Activated naive CD8-positive, alpha-beta T cell treated with anti-CD3 and anti-CD28 coated beads, Interleukin-2, amount 10 ng/mL, durations not matched to agents 7 days and 5 days (primary cell): ENCODE measurements around the gene TOR2A. TPM values are rescaled to one million over a fixed set of nuclear protein-coding genes. Genes with fewer than 3 reads are reported as not detected.

Experiments used
- ATAC-seq: fragments of 150-1000 bp; cut with Tn5 transposase; one replicate; pipeline ENCODE4 v1.10.0; 2021; ENCODE audit warnings: low read depth, moderate library complexity
- POLR2A ChIA-PET: fragments of 350-600 bp; sonication (Branson Sonifier 250); formaldehyde crosslinking; loops from one replicate; lab custom pipeline; 2021; ENCODE audit warnings: antibody characterized with exemption; lab: Charles Lee
- DNase-seq: peaks from one replicate; pipeline ENCODE4 v3.0.0; 2021
- H3K27ac Mint-ChIP-seq: one replicate; pipeline ENCODE4 v1.8.0; 2022; ENCODE audit warnings: mild to moderate bottlenecking, mixed read lengths
- H3K27me3 Mint-ChIP-seq: one replicate; pipeline ENCODE4 v1.8.0; 2022; ENCODE audit warnings: mild to moderate bottlenecking, moderate library complexity, mixed read lengths
- H3K36me3 Mint-ChIP-seq: one replicate; pipeline ENCODE4 v1.8.0; 2021; ENCODE audit warnings: mild to moderate bottlenecking, mixed read lengths
- H3K4me1 Mint-ChIP-seq: one replicate; pipeline ENCODE4 v1.8.0; 2021; ENCODE audit warnings: mixed read lengths
- H3K4me3 Mint-ChIP-seq: one replicate; pipeline ENCODE4 v1.8.0; 2022; ENCODE audit warnings: mild to moderate bottlenecking, moderate library complexity, mixed read lengths
- H3K9me3 Mint-ChIP-seq: one replicate; pipeline ENCODE4 v1.8.0; 2021; ENCODE audit warnings: mixed read lengths
- total RNA-seq, 2 experiments: library from RNA; stranded (reverse); gene quantifications; one replicate each; pipeline ENCODE4 v1.2.3, GENCODE V29; 2021

TOR2A gene
- total RNA-seq, 2 experiments from 2014 or later: 21.7 to 24.4 TPM

- ATAC-seq (no peak), DNase-seq (no peak)
- H3K27ac Mint-ChIP-seq: peak overlapping the region; percentile 40
- no peaks in the 10 kb centered on the region for H3K27me3 Mint-ChIP-seq
- H3K36me3 Mint-ChIP-seq: peaks cover 32% of the 10 kb centered on the region
- H3K4me1 Mint-ChIP-seq: peaks cover 44% of the 10 kb centered on the region
- H3K4me3 Mint-ChIP-seq: peak overlapping the region; percentile 35
- POLR2A ChIA-PET: no interaction called here
- no peaks in the 10 kb centered on the region for H3K9me3 Mint-ChIP-seq
These were observed 38.9 kb upstream of the TOR2A start for GRCh38 chr9:127773981-127774380.

- ATAC-seq: no peak
- H3K36me3 Mint-ChIP-seq: peaks cover 36% of the 10 kb centered on the region
- no peak overlapping the region for H3K4me3 Mint-ChIP-seq
- no peaks in the 10 kb centered on the region for H3K27me3 Mint-ChIP-seq
- no peak overlapping the region for H3K27ac Mint-ChIP-seq
- no peaks in the 10 kb centered on the region for H3K9me3 Mint-ChIP-seq
- H3K4me1 Mint-ChIP-seq: peaks cover 51% of the 10 kb centered on the region
- POLR2A ChIA-PET: no interaction called here
- no peak for DNase-seq
These were observed 38.2 kb upstream of the TOR2A start for GRCh38 chr9:127773272-127773671.

- no peak for ATAC-seq
- Mint-ChIP-seq H3K9me3 (no peaks in the 10 kb centered on the region), H3K4me1 (peaks cover 54% of the 10 kb centered on the region), H3K36me3 (peaks cover 36% of the 10 kb centered on the region), H3K27me3 (no peaks in the 10 kb centered on the region), H3K27ac (peak overlapping the region; percentile 25), H3K4me3 (no peak overlapping the region)
- POLR2A ChIA-PET: interaction anchor here (0.7 to 4.3 kb wide), 2 partner anchors 12 to 75 kb away, joined by 5 to 57 read pairs; partner anchors contain the start of gene CDK9
- DNase-seq: no peak
These were observed 37.5 kb upstream of the TOR2A start for GRCh38 chr9:127772603-127773002.

- peak overlapping the region; percentile 89 for H3K4me3 Mint-ChIP-seq
- peak overlapping the region; percentile 88 for H3K27ac Mint-ChIP-seq
- POLR2A ChIA-PET: interaction anchor here (0.7 to 4.3 kb wide), 16 partner anchors 7 to 320 kb away, joined by 3 to 57 read pairs (median 5); partner anchors contain the start of genes CDK9, LRSAM1, RPL12 and SH2D3C
- ATAC-seq (no peak), DNase-seq (no peak)
- peaks cover 61% of the 10 kb centered on the region for H3K4me1 Mint-ChIP-seq
- H3K9me3 Mint-ChIP-seq: no peaks in the 10 kb centered on the region
- H3K27me3 Mint-ChIP-seq: no peaks in the 10 kb centered on the region
- H3K36me3 Mint-ChIP-seq: peaks cover 41% of the 10 kb centered on the region
These were observed 36.6 kb upstream of the TOR2A start for GRCh38 chr9:127771570-127772189.

- H3K27me3 Mint-ChIP-seq: no peaks in the 10 kb centered on the region
- peaks cover 43% of the 10 kb centered on the region for H3K36me3 Mint-ChIP-seq
- H3K4me1 Mint-ChIP-seq: peaks cover 62% of the 10 kb centered on the region
- POLR2A ChIA-PET: interaction anchor here (0.6 to 4.3 kb wide), 14 partner anchors 8 to 320 kb away, joined by 3 to 57 read pairs (median 5); partner anchors contain the start of genes CDK9, LRSAM1, RPL12 and SH2D3C
- ATAC-seq: peak; percentile 91
- DNase-seq: peak; percentile 98
- no peaks in the 10 kb centered on the region for H3K9me3 Mint-ChIP-seq
- peak overlapping the region; percentile 88 for H3K27ac Mint-ChIP-seq
- peak overlapping the region; percentile 89 for H3K4me3 Mint-ChIP-seq
These were observed 35.9 kb upstream of the TOR2A start for GRCh38 chr9:127770905-127771569.

- H3K9me3 Mint-ChIP-seq: no peaks in the 10 kb centered on the region
- peaks cover 63% of the 10 kb centered on the region for H3K4me1 Mint-ChIP-seq
- H3K27ac Mint-ChIP-seq: peak overlapping the region; percentile 88
- ATAC-seq: no peak
- no peak for DNase-seq
- no peaks in the 10 kb centered on the region for H3K27me3 Mint-ChIP-seq
- peak overlapping the region; percentile 89 for H3K4me3 Mint-ChIP-seq
- H3K36me3 Mint-ChIP-seq: peaks cover 46% of the 10 kb centered on the region
- POLR2A ChIA-PET: interaction anchor here (0.6 to 4.3 kb wide), 15 partner anchors 8 to 319 kb away, joined by 3 to 57 read pairs (median 6); partner anchors contain the start of genes CDK9, LRSAM1, RPL12 and SH2D3C
These were observed 35.5 kb upstream of the TOR2A start for GRCh38 chr9:127770583-127770904.

GRCh38 chr9:127769929-127770582, 35.0 kb upstream of the TOR2A start:
- H3K27ac Mint-ChIP-seq: peak overlapping the region; percentile 88
- H3K4me3 Mint-ChIP-seq: peak overlapping the region; percentile 89
- DNase-seq (no peak), ATAC-seq (no peak)
- no peaks in the 10 kb centered on the region for H3K9me3 Mint-ChIP-seq
- H3K27me3 Mint-ChIP-seq: no peaks in the 10 kb centered on the region
- peaks cover 65% of the 10 kb centered on the region for H3K4me1 Mint-ChIP-seq
- POLR2A ChIA-PET: interaction anchor here (0.6 to 4.3 kb wide), 9 partner anchors 9 to 200 kb away, joined by 3 to 57 read pairs (median 11); partner anchors contain the start of genes CDK9 and SH2D3C
- H3K36me3 Mint-ChIP-seq: peaks cover 51% of the 10 kb centered on the region

GRCh38 chr9:127769101-127769500, 34.0 kb upstream of the TOR2A start:
- no peak for ATAC-seq
- Mint-ChIP-seq H3K4me3 (peak overlapping the region; percentile 76), H3K4me1 (peaks cover 64% of the 10 kb centered on the region), H3K36me3 (peaks cover 50% of the 10 kb centered on the region), H3K27ac (peak overlapping the region; percentile 82), H3K27me3 (no peaks in the 10 kb centered on the region), H3K9me3 (no peaks in the 10 kb centered on the region)
- POLR2A ChIA-PET: interaction anchor here (1.0 to 4.3 kb wide), 5 partner anchors 10 to 136 kb away, joined by 4 to 57 read pairs (median 19); partner anchors contain the start of genes CDK9 and SH2D3C
- no peak for DNase-seq

GRCh38 chr9:127768698-127769097, 33.6 kb upstream of the TOR2A start:
- POLR2A ChIA-PET: interaction anchor here (2.2 to 4.3 kb wide), 5 partner anchors 10 to 101 kb away, joined by 7 to 57 read pairs (median 19); partner anchors contain the start of genes CDK9 and SH2D3C
- Mint-ChIP-seq H3K36me3 (peaks cover 50% of the 10 kb centered on the region), H3K9me3 (no peaks in the 10 kb centered on the region), H3K27ac (peak overlapping the region; percentile 82), H3K27me3 (no peaks in the 10 kb centered on the region), H3K4me3 (peak overlapping the region; percentile 76), H3K4me1 (peaks cover 65% of the 10 kb centered on the region)
- DNase-seq (no peak), ATAC-seq (no peak)

GRCh38 chr9:127767909-127768331, 32.8 kb upstream of the TOR2A start:
- Mint-ChIP-seq H3K4me3 (peak overlapping the region; percentile 76), H3K4me1 (peaks cover 69% of the 10 kb centered on the region), H3K36me3 (peaks cover 52% of the 10 kb centered on the region), H3K27ac (peak overlapping the region; percentile 90), H3K27me3 (no peaks in the 10 kb centered on the region), H3K9me3 (no peaks in the 10 kb centered on the region)
- no peak for ATAC-seq
- no peak for DNase-seq
- POLR2A ChIA-PET: interaction anchor here (0.8 to 2.8 kb wide), 8 partner anchors 8 to 148 kb away, joined by 4 to 17 read pairs (median 7); partner anchors contain the start of genes CDK9 and SH2D3C

GRCh38 chr9:127767410-127767809, 32.3 kb upstream of the TOR2A start:
- Mint-ChIP-seq H3K27ac (peak overlapping the region; percentile 90), H3K9me3 (no peaks in the 10 kb centered on the region), H3K36me3 (peaks cover 54% of the 10 kb centered on the region), H3K4me3 (peak overlapping the region; percentile 61), H3K4me1 (peaks cover 69% of the 10 kb centered on the region), H3K27me3 (no peaks in the 10 kb centered on the region)
- ATAC-seq: no peak
- POLR2A ChIA-PET: interaction anchor here (0.8 to 2.8 kb wide), 10 partner anchors 9 to 148 kb away, joined by 4 to 17 read pairs (median 7); partner anchors contain the start of genes CDK9, SH2D3C and TOR2A
- DNase-seq: no peak

- no peak for DNase-seq
- Mint-ChIP-seq H3K27ac (peak overlapping the region; percentile 23), H3K4me3 (no peak overlapping the region), H3K27me3 (no peaks in the 10 kb centered on the region), H3K9me3 (no peaks in the 10 kb centered on the region), H3K36me3 (peaks cover 55% of the 10 kb centered on the region), H3K4me1 (peaks cover 55% of the 10 kb centered on the region)
- POLR2A ChIA-PET: interaction anchor here (0.7 to 2.8 kb wide), 6 partner anchors 11 to 150 kb away, joined by 3 to 12 read pairs (median 3); no protein-coding TSS in a partner anchor
- ATAC-seq: no peak
These were observed 30.3 kb upstream of the TOR2A start for GRCh38 chr9:127765418-127765817.
